ENCODE results near the gene LIN28A. TPM values are rescaled to one million over a fixed set of nuclear protein-coding genes. Genes with fewer than 3 reads are reported as not detected.
"Not testable (repeated sequence)": the region's sequence is repeated elsewhere in the genome, so short reads cannot be mapped to it uniquely, and the experiment has no call there.

Gene LIN28A
- total RNA-seq, 4 donors from 2014 or later = not detected

DNA sequence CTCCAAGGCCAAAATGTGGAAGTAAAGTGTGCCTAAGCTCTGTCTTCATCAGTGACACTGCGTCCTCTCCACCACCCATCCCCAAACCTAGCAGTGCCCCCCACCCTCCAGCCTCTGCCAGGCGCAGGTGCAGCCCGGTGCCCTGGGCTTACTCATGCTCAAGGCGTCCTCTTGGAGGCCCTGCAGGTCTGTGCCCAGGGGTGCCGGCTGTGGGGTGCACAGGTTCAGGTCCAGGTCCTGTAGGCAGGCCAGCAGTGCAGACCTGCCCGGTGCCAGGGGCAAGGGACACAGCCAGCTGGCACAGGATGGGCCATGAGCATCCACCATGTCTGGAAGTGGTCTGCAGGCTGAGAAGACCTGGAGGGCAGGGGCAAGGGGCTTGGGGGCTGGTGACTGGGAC is 43.2 kb upstream of the LIN28A start:
- H3K4me3 ChIP-seq = no peak overlapping the region
- no peak overlapping the region for H3K27ac ChIP-seq
- H3K9me3 ChIP-seq = no peaks in the 10 kb centered on the region
- peaks cover 83% of the 10 kb centered on the region for H3K27me3 ChIP-seq
- H3K4me1 ChIP-seq = no peaks in the 10 kb centered on the region
- no peaks in the 10 kb centered on the region for H3K36me3 ChIP-seq
- WGBS, 2 donors (ENCODE audit: low coverage in 1 of 2) = no CpG with 5 or more reads among the region's 6 CpGs
- TF ChIP-seq, protein P1, sequence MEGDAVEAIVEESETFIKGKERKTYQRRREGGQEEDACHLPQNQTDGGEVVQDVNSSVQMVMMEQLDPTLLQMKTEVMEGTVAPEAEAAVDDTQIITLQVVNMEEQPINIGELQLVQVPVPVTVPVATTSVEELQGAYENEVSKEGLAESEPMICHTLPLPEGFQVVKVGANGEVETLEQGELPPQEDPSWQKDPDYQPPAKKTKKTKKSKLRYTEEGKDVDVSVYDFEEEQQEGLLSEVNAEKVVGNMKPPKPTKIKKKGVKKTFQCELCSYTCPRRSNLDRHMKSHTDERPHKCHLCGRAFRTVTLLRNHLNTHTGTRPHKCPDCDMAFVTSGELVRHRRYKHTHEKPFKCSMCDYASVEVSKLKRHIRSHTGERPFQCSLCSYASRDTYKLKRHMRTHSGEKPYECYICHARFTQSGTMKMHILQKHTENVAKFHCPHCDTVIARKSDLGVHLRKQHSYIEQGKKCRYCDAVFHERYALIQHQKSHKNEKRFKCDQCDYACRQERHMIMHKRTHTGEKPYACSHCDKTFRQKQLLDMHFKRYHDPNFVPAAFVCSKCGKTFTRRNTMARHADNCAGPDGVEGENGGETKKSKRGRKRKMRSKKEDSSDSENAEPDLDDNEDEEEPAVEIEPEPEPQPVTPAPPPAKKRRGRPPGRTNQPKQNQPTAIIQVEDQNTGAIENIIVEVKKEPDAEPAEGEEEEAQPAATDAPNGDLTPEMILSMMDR (IDR thresholded peaks at IDR 0.05) = no peak
- TF ChIP-seq POLR2AphosphoS5 (IDR thresholded peaks at IDR 0.05) (no peak), EP300 (IDR thresholded peaks at IDR 0.05) (no peak), POLR2A (IDR thresholded peaks at IDR 0.05) (no peak)
- no peak for ATAC-seq

DNA sequence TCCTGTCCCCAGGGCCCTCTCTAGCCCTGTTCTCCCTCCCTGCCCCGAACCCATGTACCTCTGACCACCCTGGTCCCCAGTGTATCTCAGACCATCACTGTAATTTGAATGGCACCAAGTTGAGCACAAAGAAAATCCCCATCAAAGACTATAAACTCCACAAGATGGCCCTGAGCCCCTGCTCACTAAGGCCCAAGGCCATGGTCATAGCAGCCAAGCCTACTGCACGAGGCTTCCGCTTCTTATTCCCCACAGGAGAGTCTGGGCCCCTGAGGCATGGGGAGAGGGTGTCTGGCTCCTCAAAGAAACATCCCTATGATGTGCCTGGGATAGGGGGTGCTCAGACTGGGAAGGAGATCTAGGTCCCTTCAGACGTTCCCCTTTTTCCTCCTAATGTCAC is 42.6 kb upstream of the LIN28A start:
- ATAC-seq = no peak
- H3K27me3 ChIP-seq = peaks cover 81% of the 10 kb centered on the region
- H3K9me3 ChIP-seq = no peaks in the 10 kb centered on the region
- no peak overlapping the region for H3K27ac ChIP-seq
- 44% methylated on average over 2 of the region's 4 CpGs; no CpG with 5 or more reads in 1 of the 2 donors for WGBS, 2 donors (ENCODE audit: low coverage in 1 of 2)
- TF ChIP-seq, protein P1 (IDR thresholded peaks at IDR 0.05) = no peak
- TF ChIP-seq POLR2AphosphoS5 (IDR thresholded peaks at IDR 0.05) (no peak), POLR2A (IDR thresholded peaks at IDR 0.05) (no peak), EP300 (IDR thresholded peaks at IDR 0.05) (no peak)
- H3K4me3 ChIP-seq = no peak overlapping the region
- H3K36me3 ChIP-seq = no peaks in the 10 kb centered on the region
- no peaks in the 10 kb centered on the region for H3K4me1 ChIP-seq

DNA sequence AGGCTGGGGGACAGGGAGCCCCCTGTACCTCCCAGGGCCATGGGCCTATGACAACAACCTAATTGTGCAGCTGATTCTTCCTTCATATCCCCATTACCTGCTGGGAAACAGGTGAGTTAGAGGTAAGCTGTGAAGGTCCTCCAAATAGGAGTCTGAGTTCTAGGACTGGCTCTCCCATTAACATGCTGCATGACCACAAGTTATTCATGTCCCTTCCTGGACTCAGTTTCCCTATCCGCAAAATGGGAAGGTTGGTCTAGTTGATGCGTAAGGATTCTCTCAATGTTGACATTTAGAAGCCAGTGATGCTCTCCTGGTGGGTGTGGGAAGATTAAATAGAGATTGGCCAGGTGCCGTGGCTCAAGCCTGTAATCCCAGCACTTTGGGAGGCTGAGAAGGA is 42.1 kb upstream of the LIN28A start:
- ATAC-seq = no peak
- no peaks in the 10 kb centered on the region for H3K4me1 ChIP-seq
- H3K36me3 ChIP-seq = no peaks in the 10 kb centered on the region
- peaks cover 76% of the 10 kb centered on the region for H3K27me3 ChIP-seq
- WGBS, 2 donors (ENCODE audit: low coverage in 1 of 2) = 83% methylated on average over 1 of the region's 3 CpGs; no CpG with 5 or more reads in 1 of the 2 donors
- no peak overlapping the region for H3K4me3 ChIP-seq
- TF ChIP-seq POLR2A (IDR thresholded peaks at IDR 0.05) (no peak), EP300 (IDR thresholded peaks at IDR 0.05) (no peak), POLR2AphosphoS5 (IDR thresholded peaks at IDR 0.05) (no peak)
- TF ChIP-seq, protein P1 (IDR thresholded peaks at IDR 0.05) = no peak
- H3K27ac ChIP-seq = no peak overlapping the region
- H3K9me3 ChIP-seq = no peaks in the 10 kb centered on the region

DNA sequence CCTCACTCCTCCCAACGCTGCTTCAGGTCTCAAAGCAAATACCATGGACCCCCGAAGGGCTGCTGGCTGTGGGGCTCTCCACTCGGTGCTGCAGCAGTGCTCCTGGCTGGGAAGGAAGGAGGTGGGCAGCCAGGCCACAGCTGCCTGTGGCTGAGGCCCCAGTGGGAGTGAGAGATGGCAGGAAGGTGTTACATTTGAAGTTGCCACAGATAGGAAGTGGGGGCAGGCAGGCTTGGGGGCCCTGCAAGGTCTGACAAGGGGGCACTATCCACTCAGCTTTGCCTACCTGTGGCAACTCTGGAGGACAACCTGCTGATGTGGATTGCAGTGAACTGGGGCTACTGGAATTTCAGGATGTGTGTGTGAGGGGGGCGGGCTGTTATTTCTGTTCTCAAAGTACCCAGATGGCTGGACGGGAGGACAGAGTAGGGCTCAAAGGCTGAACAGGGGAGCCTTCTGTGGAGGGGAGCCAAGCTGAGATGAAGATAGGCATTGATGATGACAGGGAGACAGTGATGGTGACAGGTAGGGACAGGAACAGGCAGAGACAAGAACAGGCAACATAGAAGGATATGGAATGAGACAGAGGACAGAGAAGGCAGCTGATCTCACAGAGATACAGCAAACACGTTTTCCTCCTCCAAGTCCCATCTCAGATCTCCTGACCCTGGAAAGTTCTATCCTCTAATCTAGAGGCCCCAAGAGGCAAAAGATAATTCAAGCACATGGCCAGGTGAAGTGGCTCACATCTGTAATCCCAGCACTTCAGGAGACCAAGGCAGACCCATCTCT is 39.8 kb upstream of the LIN28A start:
- Histone ChIP-seq H3K9me3 (no peaks in the 10 kb centered on the region), H3K36me3 (no peaks in the 10 kb centered on the region), H3K27ac (no peak overlapping the region), H3K4me1 (no peaks in the 10 kb centered on the region), H3K4me3 (no peak overlapping the region), H3K27me3 (peaks cover 58% of the 10 kb centered on the region)
- WGBS, 2 donors (ENCODE audit: low coverage in 1 of 2) = 54 to 86% methylated on average over 1 to 4 of the region's 6 CpGs
- TF ChIP-seq POLR2A (IDR thresholded peaks at IDR 0.05) (no peak), POLR2AphosphoS5 (IDR thresholded peaks at IDR 0.05) (no peak), EP300 (IDR thresholded peaks at IDR 0.05) (no peak)
- TF ChIP-seq, protein P1 (IDR thresholded peaks at IDR 0.05) = no peak
- no peak for ATAC-seq

DNA sequence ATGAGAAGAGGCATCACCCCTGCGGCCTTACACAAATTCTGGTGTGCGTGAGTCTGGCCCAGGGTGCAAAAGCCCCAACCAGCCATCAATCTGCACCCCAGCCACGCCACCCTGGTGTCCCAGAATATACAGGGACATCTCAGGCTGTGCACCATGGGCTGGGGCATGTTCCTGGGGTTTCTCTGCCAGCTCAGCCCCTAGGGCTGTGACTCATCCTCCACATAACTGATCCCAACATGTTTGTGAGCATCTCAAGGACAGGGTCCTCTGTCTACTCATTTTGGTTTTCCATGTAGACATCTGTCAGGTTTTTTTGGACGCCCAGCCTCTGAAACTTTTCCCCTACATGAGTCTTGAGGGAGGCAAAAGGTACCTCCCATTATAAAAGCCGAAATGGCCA is 38.6 kb upstream of the LIN28A start:
- Histone ChIP-seq H3K36me3 (no peaks in the 10 kb centered on the region), H3K27ac (no peak overlapping the region), H3K27me3 (peaks cover 51% of the 10 kb centered on the region), H3K4me1 (no peaks in the 10 kb centered on the region), H3K9me3 (no peaks in the 10 kb centered on the region), H3K4me3 (no peak overlapping the region)
- WGBS, 2 donors (ENCODE audit: low coverage in 1 of 2) = 33 to 100% methylated on average over 1 to 2 of the region's 5 CpGs
- TF ChIP-seq POLR2AphosphoS5 (IDR thresholded peaks at IDR 0.05) = no peak
- TF ChIP-seq, protein P1 (IDR thresholded peaks at IDR 0.05) = no peak
- no peak for TF ChIP-seq EP300 (IDR thresholded peaks at IDR 0.05)
- TF ChIP-seq POLR2A (IDR thresholded peaks at IDR 0.05) = no peak
- ATAC-seq = no peak

DNA sequence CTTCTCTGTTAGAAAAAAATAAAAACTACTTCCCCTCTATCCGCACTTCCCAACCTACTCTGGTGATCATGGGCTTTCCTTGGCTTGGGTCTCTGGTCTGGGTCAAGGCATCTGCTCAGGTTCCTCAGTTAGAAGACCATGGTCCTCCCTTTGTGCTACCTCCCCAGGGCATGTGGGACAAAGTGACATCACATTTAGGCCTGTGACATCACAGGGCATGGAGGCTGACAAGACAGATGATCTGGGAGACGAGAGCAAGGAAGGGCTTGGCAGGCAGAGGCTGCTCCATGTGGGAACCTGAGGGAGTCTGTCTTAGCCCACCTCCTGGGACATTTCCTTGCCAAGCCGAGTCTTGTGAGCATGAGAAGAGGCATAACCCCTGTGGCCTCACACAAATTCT is 38.0 kb upstream of the LIN28A start, which contains the start of gene ZNF683:
Gene ZNF683, minus strand, starts transcription at position 140 of the 400 bp plus-strand sequence. CDS start 4,179 bp downstream, outside the sequence.
- 67% methylated on average over 1 of the region's 3 CpGs; no CpG with 5 or more reads in 1 of the 2 donors for WGBS, 2 donors (ENCODE audit: low coverage in 1 of 2)
- H3K36me3 ChIP-seq, H3K4me3 ChIP-seq, H3K9me3 ChIP-seq, ATAC-seq, H3K4me1 ChIP-seq, H3K27ac ChIP-seq: not testable (repeated sequence)
- peaks cover 46% of the 10 kb centered on the region for H3K27me3 ChIP-seq

Measured in gastroesophageal sphincter (tissue), 4 donors.